HK-2 (cell line): ENCODE results near the gene MED25.

ENCODE experiments used
- DNase-seq: peaks from one replicate; pipeline ENCODE4 v3.0.0-alpha.2; 2018; ENCODE audit not compliant: unreplicated experiment

MED25 gene

DNA sequence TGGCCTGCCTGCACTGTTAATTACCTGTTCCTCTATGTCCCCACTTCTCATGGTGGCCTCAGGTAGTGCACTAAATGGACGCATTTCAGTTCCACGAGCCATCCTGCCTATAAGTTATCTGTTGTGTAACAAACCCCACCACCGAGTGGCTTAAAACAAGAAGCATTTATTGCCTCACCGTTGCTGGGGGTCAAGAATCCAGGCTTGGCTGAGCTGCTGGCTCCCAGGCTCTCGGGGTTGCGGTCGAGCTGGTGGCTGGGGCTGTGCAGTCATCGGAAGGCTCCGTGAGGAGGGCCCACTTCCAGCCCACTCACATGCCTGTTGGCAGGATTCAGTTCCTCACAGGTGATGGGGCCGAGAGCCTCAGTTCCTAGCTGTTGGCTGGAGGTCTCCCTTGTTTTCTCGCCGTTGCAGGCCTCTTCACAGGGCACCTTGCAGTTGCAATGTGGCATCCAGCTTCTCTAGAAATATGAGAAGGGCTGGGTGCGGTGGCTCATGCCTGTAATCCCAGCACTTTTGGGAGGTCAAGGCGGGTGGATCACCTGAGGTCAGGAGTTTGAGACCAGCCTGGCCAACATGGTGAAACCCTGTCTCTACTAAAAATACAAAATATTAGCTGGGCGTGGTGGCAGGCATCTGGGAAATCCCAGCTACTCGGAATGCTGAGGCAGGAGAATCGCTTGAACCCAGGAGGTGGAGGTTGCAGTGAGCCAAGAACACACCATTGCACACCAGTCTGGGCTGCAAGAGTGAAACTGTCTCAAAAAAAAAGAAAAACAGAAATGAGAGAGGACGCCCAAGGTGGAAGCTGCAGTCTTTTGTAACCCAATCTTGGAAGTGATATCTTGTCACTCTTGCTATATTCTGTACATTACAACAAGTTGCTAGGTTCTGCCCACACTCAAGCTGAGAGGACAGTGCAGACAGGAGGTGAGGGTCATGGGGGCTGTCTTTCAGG, 26.3 kb downstream of the MED25 start:
- no peak for DNase-seq

DNA sequence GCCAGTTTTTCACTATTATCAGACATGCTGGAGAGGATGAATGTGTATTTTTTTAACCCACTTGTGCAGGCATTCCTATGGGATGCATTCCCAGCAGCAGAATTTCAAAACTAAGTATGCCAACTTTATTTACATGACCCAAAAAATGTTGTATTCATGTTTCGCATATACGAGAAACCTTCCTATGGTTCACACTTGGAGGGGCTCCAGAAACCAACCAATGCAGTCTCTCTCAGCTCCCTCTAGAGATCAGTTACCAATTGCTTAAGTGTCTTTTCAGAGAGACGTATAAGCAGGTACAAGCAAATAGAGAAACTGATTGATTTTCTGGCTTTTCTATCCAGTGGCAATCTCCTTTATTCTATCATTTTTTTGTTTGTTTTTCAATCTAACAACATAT, 27.3 kb downstream of the MED25 start:
- DNase-seq = no peak

DNA sequence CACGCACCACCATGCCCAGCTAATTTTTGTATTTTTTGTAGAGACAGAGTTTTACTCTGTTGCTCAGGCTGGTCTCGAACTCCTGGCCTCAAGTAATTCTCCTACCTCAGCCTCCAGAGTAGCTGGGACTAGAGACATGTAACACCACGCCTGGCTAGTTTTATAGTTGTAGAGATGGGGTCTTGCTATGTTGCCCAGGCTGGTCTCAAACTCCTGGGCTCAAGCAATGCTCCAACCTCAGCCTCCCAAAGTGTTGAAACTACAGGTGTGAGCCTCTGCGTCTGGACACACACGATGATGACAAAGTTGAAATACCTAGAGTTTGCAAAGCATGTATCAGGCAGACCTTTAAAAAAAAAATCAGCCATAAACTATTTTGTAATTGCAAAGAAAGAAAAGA, 28.3 kb downstream of the MED25 start:
- DNase-seq = no peak

DNA sequence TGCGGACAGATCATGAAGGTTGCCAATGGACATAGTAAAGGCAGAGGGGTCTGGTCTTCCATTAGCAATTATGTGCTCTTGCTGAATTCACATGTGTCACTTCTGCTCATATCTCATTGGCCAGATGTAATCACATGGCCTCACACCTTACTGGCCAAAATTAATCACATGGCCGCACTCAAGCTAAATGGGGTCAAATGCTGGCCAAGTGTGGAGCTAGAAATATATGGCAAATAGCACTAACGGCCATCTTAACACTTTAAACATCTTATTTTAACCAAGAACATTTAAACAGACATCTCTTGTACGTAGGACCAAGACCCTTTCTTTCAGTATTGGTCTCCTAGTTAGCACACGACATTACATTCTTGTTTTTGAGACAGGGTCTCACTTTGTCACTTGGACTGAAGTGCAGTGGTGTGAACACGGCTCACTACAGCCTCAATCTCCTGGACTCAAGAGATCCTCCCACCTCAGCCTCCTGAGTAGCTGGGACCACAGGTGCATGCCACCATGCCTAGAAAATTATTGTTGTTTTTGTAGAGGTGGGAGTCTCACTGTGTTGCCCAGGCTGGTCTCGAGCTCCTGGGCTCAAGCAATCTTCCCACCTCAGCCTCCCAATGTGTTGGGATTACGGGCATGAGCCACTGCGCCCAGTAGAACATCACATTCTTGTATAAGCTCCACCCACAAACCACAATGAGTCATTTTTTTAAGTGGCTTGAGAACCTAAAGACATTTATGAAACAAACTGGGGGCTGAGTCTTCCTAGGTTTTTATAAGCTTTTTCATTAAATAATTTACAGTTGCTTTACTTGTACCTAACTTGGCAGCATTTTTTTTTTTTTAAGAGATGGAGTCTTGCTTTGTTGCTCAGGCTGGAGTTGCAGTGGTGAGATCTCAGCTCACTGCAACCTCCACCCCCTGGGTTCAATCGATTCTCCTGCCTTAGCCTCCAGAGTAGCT, 29.9 kb downstream of the MED25 start:
- peak; percentile 47 for DNase-seq

DNA sequence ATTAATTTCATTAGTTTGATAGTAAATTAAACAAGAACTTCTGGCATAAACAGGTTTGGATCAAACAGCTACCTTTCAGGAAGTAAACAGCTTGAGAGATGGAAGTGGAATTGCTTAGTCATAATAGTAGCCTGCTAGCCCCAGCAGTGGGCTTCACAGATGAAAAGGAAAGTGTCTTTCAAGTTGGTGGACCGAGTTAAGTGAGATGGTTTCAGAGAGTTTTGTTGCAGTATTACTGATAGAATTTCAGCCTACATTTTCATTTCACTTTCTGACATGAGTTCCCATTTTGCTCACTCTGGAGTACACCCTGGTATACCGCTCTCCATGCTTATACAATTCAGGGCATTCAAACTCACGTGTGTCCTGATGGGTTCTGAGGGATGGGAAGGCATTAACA, 30.8 kb downstream of the MED25 start:
- no peak for DNase-seq

DNA sequence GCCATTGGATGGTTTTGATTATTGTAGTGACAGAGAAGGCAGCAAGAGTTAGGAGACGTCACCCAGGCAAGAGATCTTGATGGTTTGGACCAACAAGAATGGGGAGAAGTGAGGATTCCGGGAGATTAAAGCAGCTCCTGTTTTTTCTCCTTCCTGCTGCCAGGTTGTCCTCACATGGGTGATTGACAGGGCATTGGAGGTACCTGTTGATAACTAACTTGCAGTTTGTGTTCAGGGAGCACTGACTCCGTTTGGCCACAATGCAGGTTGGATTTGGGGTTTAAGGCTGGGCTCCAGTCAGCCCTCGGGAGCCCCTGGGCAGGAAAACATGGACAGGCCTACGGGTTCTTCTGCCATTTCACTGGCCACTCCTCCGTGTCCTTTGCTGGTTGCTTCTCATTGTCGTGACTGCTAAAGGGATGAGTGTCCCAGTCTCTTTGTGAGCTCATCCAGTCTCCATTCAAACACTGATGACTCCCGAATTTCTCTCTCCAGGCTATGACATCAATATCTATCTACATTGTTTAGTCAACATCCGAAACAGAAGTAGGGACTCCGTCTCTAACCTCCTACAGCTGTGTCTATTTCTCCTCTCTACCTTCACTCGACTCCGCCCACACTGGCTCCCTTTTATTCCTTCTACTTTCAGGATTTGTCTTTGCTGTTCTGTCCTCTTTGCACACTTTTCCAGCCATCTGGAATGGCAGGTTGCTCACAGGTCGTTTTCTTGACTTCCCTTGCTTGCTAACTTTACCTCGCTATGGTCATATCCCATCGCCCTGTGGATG, 31.5 kb downstream of the MED25 start:
- no peak for DNase-seq

DNA sequence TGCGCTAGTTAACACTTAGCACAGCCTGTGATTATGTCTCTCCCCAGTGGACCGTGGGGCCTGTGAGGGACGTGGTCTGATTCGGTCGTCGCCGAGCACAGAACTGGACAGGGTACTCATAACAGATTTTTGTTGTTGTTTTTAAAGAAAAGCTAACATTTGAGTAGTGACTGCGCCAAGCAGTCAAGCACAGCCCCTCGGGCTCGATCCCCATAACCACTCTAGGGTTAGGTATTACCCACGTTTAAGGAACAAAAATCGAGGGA, 32.1 kb downstream of the MED25 start:
- no peak for DNase-seq

DNA sequence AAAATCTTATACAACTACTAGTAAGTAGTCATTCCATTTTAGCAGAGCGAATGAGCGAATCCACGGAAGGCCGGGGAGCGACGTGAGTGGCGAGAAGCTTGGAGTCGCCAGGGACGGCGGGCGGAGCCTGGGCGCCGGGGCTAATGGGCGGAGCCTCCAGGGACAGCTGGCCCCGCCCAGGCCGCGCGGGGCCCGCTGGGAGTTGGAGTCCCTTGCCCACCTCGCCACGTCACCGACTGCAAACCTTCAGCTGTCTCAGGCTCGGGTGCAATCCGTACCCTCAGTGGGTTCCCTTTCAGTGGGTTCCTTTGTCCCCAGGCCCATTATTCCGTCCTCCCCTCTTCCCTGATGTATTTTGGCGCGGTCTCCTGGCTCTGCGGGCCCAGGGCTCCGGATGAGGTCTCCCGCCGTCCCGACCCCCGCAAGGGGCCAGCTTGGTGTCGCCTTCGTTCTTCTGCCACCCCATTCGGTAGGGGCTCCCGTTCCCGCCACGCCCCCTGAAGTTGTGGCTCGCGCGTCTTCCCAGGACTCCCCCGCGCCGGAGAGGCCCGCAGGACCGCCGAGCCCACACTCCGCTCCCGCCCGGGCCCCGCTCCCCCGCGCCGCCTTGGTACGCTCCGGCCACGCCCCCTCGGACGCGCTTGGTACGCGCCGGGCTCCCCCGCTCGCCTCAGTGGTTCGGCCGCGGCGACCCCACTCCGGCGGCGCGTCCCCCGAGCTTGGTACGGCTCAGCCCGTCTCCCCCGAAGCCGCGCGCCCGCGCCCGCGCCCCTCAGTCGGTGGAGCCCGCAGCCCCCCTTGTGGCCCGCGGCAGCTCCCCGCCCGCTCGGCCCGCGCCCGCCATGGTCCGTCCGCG, 32.6 kb downstream of the MED25 start, which contains the start of gene PTOV1:
Gene PTOV1, plus strand, starts transcription at position 673 of the 856 bp plus-strand sequence.
- peak; percentile 89 for DNase-seq

DNA sequence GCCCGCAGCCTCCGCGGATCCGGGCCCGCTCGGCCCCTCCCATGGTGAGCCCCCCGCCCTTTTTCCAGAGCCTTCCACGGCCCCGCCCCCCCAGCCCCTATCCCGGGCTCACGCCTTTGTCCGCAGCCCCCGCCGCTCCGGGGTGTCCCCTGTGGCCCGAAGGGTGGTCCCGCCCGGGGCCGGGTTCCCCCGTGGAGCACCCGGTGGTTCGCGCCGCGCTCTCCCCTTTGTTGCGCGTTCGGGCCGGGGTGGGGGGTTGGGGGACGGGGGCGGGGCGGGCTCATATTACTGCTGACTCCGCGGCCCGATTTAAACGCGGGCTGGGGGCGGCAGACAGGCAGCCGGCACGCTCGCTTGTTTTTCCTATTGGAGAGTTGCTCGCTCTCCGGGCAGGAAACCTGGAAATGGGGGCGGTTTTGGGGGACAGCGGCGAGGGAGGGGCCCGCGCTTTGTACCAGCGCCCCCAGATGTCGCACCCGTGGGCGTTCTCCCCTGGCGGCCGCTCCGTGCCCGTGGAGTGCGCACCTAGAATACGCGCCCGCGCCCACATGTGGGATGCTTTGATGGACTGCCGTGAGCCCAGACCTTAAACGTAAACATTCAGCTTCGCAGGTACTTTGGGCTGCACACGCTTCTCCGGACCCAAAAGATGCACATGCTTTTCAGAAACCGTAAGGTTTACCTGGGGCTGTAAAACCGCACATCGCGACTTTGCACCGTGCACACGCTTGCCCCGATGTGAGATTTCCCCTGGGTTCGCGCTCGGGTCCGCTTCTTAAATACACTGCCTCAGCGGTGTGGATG, 33.6 kb downstream of the MED25 start:
- DNase-seq = peak; percentile 42

DNA sequence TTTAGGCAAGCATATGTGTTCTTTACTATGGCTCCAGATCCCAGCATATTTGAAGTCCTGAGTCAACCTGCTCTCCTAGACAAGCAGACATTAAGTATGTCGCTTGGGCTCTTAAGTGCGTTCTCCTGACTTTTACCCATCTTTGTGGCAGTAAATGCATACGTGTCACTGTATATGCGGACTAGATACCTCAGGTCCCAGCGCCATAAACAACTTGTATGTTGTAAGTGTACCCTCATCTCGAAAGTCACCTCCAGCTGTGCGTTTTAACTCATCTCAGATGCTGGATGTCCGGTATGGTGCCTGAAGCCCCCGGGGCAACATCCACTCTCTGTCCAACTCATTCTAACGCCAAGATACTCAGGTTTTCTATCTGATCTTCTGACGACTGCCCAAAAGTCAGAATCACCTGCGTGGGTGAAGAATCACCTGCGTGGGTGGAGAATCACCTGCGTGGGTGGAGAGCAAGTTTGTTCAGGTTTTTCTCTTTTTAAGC, 34.6 kb downstream of the MED25 start:
- DNase-seq = no peak

DNA sequence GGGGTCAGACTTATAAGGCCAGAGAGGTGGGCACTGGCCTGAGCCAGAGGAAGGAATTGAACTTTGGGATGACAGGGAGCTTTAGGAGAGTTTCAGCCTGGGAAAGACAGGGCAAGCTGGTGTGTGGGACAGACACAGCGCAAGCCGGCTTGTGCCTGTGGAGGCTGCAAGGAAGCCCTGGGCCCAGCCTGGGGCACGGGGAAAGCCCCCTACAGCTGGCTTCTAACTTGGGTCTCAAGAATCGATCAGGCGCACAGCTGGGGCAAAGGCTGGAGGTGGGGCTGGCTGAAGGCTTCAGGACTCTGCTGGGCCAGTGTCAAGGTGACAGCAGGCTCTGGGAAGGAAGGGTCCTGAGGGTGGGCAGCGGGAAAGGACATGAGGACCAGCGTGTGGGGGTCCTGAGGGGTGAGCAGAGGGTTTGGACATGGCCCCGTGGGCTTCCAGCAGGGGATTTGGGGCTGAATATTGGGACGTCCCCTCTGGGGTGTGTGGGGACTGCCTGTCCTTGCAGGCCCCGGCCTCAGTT, 35.8 kb downstream of the MED25 start:
- no peak for DNase-seq

DNA sequence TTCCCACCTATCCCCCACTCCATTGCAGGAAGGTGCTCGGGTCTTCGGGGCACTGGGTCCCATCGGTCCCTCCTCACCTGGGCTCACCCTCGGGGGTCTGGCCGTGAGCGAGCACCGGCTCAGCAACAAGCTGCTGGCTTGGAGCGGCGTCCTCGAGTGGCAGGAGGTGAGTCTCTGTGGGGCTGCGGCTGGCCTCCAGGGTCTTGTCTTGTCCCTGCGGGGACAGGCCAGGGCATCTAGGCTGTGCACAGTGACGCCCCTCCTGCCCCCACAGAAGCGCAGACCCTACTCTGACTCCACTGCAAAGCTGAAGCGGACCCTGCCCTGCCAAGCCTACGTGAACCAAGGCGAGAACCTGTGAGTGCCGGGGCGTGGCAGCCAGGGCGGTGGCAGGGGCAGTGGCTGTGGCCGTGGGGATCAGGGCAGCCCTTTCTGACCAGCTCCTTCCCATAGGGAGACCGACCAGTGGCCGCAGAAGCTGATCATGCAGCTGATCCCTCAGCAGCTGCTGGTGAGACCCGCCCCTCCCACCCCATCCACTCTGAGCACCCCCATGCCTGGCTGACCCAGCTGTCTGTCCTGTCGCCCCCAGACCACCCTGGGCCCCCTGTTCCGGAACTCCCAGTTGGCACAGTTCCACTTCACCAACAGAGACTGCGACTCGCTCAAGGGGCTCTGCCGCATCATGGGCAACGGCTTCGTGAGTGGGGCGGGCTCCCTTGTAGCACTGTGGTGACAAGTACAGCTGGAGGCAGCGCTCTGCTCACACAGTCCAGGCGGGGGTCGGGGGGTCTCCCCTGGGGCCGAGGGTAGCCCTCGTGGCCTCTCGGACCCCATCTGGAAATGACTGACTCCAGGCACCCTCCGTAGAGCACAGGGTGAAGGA, 36.5 kb downstream of the MED25 start:
- no peak for DNase-seq

DNA sequence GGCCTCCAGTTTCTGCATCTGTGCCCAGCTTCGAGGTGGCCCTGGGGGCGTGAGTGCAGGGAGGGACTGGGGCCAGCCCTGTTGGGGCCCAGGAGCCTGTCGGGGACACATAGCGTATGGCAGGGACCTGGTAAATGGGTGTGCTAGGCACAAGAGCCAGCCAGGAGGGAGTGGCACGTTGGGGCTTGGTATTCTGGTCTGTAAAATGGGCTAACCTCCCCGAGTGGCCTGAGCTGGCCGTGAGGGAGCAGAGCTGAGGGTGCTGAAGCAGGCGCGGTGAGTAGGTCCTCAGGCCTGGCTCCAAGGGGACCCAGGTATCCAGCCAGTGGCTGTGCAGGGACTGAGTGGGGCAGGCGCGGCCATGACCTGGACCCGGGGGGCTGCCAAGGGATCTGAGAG, 37.2 kb downstream of the MED25 start:
- peak; percentile 26 for DNase-seq

DNA sequence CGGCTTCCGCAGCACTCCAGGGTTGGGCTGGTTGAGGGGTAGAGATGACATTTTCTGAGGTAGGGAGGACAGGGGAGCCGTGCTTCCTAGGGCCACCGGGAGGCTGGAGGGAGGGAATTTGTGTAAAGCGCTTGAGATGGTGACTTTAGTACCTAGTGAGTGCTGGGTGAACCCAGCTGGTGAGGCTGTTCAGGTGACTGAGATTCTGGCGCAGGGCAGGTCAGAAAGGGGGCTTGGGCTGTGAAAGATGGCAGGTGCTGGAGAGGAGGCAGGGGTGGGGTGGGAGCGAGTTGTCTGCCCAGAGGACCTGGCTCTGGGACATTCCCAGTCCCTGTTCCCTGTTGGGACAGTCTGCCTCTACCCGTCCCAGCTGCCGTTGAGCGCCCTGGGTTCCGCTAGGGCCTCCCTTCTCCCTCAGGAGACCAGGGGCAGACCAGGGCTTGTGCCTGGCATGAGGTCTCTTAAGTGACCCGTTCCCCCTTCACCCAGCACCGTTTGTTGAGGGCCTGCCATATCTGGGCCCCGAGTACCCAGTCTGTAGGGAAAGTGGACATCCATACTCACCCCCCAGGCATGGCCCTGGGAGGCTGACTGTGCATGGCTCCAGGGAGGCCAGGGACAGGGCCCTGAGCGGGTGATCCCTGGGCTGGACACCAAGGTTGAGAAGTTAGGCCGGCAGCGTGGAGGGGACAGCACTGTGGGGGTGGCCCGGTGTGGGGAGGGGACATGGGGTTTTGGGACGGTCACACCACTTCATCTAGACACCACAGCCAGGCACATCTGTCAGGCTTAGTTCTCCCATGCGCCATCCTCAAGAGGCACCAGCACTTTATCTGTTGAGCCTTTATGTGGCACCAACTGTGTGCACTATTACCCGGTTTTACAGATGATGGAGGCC, 37.8 kb downstream of the MED25 start:
- DNase-seq = peak; percentile 34

DNA sequence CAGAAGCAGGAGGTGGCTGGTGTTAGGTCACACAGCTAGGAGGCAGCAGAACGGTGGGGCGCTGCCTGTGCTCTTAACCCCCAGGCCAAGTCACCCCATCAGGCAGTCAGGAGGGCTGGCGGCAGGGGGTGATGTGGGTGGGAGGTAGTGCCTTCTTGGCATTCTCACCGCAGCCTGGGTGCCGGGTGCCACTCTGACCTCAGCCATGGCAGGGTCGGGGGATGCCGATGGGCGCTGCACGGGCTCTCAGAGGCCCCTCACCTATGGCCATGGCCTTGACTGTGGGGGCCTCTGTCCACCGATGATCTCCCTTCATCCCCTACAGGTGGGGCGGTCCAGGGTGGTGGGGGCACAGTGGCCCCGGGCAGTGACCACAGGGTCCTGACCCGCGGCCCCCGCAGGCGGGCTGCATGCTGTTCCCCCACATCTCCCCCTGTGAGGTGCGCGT, 38.5 kb downstream of the MED25 start:
- DNase-seq = no peak

DNA sequence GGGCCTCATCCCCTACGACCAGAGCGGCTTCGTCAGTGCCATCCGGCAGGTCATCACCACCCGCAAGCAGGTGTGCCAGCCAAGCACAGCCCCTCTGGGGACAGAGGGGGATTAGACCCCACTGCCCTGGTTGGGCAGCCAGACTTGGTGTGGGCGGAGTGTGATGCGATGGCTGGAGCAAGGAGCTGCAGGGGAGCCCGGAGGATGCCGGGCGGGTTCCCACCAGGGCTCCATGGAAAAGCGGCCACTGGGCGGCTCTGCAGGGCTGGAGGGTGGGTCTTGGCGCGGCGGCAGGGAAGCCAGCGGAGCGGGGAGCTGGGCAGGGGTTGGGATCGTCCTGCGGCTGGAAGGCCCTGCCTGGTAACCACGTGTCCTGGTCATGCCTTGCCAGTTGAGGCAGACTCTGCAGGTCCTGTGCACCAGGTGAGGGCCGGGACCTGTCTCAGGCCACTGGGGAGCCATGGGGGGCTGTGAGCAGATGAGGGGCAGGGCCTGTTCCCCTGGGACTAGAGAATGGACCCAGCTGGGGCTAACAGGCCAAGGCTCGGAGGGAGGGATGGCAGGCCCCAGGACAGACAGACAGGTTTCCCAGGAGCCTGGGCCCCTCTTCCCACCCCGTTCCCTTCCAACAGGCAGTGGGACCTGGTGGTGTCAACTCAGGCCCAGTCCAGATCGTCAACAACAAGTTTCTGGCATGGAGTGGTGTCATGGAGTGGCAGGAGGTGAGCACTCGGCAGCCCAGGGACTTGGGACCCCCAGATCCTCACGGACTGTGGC, 39.2 kb downstream of the MED25 start:
- DNase-seq = peak; percentile 30

DNA sequence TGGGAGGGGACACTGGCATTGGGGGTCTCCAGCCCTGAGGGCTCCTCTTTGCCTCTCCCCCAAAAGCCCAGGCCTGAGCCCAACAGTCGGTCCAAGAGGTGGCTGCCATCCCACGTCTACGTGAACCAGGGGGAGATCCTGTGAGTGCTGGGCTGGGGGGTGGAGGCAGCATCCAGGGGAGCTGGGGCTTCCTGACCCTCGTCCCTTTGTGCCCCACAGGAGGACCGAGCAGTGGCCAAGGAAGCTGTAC, 39.7 kb downstream of the MED25 start:
- no peak for DNase-seq
